Measurements from ENCODE around the gene ZBTB20.

ZBTB20 gene

GRCh38 chr3:115085197-115085865 is 61.8 kb downstream of the ZBTB20 start:
- no peak for DNase-seq

- DNase-seq: no peak
Measured at GRCh38 chr3:115084686-115085085, 62.4 kb downstream of the ZBTB20 start.

- DNase-seq: no peak
Measured at GRCh38 chr3:115082260-115082659, 64.8 kb downstream of the ZBTB20 start.

GRCh38 chr3:115081444-115081843 is 65.6 kb downstream of the ZBTB20 start:
- no peak for DNase-seq

- no peak for DNase-seq
Measured at GRCh38 chr3:115077501-115078250, 69.4 kb downstream of the ZBTB20 start.

- no peak for DNase-seq
Measured at GRCh38 chr3:115074502-115074901, 72.6 kb downstream of the ZBTB20 start.

GRCh38 chr3:115072265-115073021 is 74.6 kb downstream of the ZBTB20 start:
- no peak for DNase-seq

- DNase-seq: no peak
Measured at GRCh38 chr3:115071601-115072000, 75.5 kb downstream of the ZBTB20 start.

- DNase-seq: no peak
Measured at GRCh38 chr3:115071166-115071565, 75.9 kb downstream of the ZBTB20 start.

- no peak for DNase-seq
Measured at GRCh38 chr3:115068799-115069198, 78.3 kb downstream of the ZBTB20 start.

GRCh38 chr3:115062412-115062956 is 84.6 kb downstream of the ZBTB20 start:
- DNase-seq: no peak

- no peak for DNase-seq
Measured at GRCh38 chr3:115062009-115062408, 85.1 kb downstream of the ZBTB20 start.

GRCh38 chr3:115052906-115053305 is 94.2 kb downstream of the ZBTB20 start:
- DNase-seq: no peak

- no peak for DNase-seq
Measured at GRCh38 chr3:115042351-115042750, 104.7 kb downstream of the ZBTB20 start.

- peak; percentile 27 to 31 for DNase-seq
Measured at GRCh38 chr3:115040673-115041286, 106.3 kb downstream of the ZBTB20 start.

GRCh38 chr3:115040246-115040645 is 106.8 kb downstream of the ZBTB20 start:
- no peak for DNase-seq

GRCh38 chr3:115038817-115039216 is 108.3 kb downstream of the ZBTB20 start:
- no peak for DNase-seq

GRCh38 chr3:115022835-115023398 is 124.2 kb downstream of the ZBTB20 start:
- DNase-seq: no peak

- no peak for DNase-seq
Measured at GRCh38 chr3:115022199-115022598, 124.9 kb downstream of the ZBTB20 start.

- no peak for DNase-seq
Measured at GRCh38 chr3:115021061-115021460, 126.0 kb downstream of the ZBTB20 start.

GRCh38 chr3:115019900-115020299 is 127.2 kb downstream of the ZBTB20 start:
- no peak for DNase-seq

GRCh38 chr3:115018694-115019093 is 128.4 kb downstream of the ZBTB20 start:
- no peak for DNase-seq

- no peak for DNase-seq
Measured at GRCh38 chr3:115007966-115008365, 139.1 kb downstream of the ZBTB20 start.
